ENCODE measurements around the gene NEU3.
"Not testable (repeated sequence)": the region's sequence is repeated elsewhere in the genome, so short reads cannot be mapped to it uniquely, and the experiment has no call there.

The NEU3 gene

DNA sequence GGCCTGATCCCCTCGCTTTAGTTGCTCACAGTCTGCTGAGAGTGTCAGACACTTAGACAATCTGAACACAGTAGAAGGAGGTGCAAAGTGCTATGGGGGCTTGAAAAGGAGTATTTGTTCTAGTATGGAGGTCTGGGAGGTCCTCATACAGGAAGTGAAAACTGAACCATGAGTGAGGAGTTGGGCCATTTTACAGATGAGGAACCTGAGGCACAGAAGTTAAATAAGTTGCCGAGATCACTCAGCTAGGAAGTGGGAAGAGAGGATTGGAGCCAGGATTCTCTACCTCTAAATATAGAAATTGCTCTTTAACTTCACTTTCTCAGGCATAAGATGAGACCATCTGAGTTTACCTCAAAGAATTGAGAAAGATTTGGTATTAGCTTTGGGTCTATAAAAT is 4.0 kb upstream of the NEU3 start:
- DNase-seq, result no peak

DNA sequence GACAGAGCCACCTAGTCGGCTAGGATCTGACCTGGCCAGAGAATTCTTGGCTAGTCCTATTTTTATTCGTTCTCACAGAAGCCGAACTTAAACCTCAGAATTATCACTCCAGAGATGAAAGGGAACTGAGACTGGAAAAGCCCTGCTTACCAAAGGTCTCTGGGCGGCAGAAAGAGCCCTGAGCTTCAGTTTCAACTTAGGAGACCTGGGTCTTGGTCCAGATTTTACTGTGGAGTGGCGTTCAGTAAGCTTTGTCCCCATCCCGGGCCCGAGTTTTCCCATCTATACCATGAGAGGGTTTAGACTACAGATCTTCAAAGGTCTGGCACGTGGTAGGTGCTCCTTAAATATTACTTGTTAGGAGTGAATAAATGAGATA is 516 bp downstream of the NEU3 start:
- DNase-seq, result no peak

DNA sequence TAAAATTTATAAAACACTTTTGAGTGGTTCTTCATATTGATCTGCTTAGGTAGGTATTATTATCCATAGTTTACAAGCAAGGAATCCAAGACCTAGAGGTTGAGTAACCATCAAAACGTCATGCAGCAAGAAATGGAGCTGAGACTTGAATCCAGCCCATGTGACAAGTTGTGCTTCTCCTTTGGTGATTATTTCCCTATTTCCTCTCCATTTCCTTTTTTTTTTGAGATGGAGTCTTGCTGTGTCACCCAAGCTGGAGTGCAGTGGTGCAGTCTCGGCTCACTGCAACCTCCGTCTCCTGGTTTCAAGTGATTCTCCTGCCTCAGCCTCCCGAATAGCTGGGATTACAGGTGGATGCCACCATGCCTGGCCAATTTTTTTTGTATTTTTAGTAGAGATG is 1.4 kb downstream of the NEU3 start:
- not testable (repeated sequence) for DNase-seq

DNA sequence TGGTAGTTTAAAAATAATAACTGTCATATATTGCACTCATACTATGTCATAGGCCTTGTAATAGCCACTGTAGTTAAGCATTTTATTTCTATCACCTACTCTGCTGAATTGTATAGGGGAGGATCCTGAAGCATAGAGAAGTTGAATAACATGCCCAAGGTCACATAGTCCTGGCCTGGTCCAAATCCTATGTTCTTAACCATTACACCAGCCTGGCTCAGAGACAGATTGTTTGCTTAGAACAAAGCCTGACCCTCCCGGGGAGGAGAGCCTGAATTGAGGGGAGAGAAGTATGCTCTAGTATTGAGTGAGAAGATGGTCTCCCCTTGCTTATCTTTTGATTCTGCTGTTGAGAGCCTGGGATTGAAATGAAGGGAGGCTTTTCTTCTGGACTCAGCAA is 2.2 kb downstream of the NEU3 start:
- no peak for DNase-seq

DNA sequence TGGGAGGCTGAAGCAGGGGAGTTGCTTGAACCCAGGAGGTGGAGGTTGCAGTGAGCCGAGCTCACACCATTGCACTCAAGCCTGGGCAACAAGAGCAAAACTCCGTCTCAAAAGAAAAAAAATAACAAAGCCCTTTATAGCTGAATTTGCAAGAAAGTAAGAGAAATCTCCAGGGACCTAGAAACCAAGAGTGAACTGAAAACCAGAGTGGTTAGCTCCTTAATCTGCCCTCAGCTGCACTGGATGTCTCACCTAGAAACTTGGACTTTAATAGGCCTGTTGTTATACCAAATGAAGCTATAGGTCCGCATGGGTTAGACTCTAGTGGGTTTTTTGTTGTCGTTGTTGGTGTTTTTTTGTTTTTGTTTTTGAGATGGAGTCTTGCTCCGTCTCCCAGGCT is 4.1 kb downstream of the NEU3 start:
- DNase-seq, result no peak

DNA sequence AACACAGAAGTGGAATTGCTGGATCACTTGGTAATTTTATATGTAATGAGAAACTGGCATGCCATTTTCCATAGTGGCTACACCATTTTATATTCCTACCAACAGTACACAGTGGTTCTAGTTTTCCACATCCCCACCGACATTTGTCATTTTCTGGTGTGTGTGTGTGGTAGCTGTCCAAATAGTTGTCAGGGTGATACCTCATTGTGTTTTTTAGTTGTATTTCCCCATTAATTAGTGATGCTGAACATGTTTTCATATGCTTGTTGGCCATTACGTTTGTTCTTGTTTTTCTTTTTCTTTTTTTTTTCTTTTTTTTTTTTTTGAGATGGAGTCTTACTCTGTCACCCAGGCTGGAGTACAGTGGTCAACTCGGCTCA is 12.2 kb downstream of the NEU3 start:
- no peak for DNase-seq

DNA sequence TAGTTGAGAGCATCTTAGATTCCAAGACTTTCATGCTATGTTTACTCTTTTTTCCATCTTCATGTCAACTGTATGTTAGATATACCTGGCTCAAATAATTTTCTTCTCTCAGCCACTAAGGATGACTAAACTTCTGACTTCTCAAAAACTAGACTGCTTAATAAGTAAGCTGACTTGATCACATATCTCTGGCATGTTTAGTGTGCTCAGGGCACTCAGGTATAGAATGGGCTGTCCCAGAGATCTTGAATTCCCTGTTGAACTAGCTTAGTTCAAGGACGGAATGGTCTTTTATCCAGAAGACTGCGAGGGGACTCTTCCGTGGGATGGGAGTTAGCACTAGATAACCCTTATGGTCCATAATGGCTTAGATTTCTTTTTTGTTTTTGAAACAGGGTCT is 13.0 kb downstream of the NEU3 start:
- DNase-seq, result no peak

DNA sequence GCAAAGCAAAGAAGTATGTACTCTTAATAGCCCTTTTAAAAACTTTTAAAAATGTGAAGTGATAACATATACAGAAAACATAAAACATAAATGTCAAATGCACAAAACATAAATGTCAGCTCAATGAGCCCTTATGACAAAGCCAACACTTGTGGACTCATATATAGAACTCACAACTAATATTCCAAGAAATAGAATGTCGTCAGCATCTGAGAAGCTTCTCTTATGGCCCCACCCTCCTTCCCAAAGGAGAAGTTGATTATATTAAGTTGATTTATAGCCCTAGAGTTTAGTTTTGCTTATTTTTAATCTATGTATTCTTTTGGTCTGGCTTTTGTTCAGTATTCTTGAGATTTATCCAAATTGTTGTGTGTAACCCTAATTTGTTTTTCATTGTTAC is 13.8 kb downstream of the NEU3 start:
- no peak for DNase-seq

DNA sequence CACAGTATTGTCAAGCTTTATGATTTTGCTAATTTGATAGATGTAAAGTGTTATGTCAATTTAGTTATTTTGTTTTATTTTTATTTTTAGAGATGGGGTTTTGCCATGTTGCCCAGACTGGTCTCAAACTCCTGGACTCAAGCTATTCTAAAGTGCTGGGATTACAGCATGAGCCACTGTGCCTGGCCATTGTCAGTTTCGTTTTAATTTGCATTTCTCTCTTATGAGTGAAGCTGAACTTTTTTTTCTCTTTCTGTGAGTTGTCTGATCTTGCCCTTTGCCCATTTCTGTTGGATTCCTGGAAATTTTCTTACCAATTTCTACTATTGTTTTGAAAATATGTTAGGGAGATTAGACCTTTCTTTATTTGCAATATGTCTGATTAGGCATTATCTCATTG is 15.5 kb downstream of the NEU3 start:
- no peak for DNase-seq

DNA sequence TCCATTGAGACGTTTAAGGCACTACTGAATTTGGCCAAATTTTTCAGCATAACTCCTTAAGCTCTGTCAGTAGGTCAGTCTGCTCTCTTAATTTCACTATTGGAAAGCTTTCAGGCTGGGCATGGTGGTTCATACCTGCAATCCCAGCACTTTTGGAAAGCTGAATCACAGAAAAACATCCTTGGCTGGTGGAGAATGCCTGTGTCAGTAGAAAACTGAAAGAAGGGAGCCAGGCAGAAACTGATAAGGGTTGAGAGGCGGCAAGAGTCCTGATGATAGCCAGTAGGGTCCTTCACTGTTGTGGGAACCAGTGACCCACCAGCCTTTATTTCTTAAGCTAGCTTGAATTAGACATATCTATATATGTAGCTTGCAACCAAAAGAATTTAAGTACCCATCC is 22.6 kb downstream of the NEU3 start:
- no peak for DNase-seq

DNA sequence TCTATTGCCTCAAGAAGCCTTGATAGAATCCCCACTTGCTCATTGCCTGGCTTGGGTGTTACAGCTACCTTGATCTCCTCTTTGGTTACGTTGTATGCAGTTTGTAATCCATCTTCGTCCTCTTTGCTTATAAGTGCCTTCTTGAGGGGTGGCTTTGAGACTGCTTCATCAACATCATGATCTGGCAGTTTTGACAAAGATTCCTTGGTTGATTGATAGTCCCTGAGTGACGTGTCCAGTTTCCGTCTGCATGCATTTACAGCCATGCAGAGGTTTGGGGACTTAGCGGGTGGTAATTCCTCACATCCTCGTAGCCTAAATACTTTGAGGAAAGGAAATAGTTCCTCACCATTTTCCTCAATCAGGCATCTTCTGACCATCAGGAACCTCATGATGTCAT is 23.1 kb downstream of the NEU3 start:
- no peak for DNase-seq

DNA sequence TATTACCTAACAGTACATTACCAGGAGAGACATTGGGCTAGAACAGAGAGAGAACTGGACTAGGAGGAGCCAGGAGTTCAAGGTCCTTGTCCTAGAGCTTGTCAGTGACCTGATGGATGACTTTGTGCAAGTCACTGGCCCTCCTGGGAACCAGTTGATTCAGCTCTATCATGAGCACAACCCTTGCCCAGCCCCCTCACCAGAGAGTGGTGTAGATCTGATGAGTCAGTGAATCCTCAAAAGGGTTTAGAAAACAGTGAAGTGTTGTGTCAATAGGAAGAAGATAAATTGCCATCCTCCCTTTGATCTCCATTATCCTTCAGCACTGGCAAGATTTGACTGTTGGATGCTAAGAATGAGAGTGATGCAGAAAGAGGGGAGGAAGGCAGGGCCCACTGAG is 24.3 kb downstream of the NEU3 start:
- no peak for DNase-seq

DNA sequence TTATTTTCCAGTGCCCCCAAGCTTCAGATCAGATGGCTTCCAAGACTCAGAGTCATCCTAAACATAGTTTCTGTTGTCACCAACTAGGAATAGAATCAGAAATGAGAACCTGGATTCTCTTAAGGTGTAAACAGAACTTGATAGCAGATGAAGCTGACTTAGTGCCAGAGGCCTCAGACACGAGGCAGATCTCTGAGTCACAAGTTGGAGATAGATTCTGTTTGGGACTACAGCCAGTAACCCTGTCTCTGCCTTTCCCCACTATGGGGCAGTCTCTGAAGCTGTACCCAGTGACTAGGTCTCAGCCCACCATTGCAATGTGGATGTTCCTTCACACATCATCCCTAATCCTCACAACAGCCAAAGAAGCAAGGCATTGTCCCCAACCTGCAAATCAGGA is 25.4 kb downstream of the NEU3 start:
- DNase-seq, result no peak

DNA sequence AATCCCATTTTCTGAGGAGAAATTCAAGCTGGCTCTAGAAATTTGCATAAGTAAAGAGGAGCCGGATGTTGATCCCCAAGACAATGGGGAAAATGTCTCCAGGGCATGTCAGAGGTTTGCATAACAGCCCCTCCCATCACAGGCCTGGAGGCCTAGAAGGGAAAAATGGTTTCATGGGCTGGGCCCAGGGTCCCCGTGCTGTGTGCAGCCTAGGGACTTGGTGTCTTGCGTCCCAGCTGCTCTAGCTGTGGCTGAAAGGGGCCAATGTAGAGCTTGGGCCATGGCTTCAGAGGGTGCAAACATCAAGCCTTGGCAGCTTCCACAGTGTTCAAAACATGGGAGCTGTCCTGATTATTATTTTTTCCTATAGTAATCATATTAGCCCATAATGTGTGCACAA is 30.5 kb downstream of the NEU3 start:
- DNase-seq, result not testable (repeated sequence)

DNA sequence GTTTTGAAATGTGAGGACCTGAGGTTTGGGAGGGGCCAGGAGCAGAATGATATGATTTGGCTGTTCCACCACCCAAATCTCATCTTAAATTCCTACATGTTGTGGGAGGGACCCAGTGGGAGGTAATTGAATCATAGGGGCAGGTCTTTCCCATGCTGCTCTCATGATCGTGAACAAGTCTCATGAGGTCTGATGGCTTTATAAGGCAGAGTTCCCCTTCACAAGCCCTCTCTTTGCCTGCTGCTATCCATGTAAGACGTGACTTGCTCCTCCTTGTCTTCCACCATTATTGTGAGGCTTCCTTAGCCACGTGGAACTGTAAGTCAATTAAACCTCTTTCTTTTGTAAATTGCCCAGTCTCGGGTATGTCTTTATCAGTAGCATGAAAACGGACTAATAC is 31.6 kb downstream of the NEU3 start:
- DNase-seq, result not testable (repeated sequence)

DNA sequence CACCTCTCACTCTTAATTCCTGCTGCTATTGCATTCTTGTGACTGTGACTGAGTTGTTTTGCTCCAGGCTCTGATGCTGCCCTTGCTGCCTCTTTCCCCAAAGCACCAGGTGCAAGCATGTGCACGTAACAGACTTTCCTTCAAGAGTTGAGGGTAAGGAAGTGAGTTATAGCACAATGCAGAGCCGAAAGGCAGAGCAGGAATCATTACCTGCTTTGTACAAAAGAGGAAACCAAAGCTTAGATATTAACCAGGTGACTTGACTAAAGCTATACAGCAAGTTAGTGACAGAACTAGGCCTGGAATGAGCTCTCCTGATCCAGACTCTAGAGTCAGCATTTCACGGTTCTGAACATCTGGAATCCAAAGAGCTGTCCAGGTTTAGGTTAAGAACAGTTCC is 33.6 kb downstream of the NEU3 start:
- no peak for DNase-seq

DNA sequence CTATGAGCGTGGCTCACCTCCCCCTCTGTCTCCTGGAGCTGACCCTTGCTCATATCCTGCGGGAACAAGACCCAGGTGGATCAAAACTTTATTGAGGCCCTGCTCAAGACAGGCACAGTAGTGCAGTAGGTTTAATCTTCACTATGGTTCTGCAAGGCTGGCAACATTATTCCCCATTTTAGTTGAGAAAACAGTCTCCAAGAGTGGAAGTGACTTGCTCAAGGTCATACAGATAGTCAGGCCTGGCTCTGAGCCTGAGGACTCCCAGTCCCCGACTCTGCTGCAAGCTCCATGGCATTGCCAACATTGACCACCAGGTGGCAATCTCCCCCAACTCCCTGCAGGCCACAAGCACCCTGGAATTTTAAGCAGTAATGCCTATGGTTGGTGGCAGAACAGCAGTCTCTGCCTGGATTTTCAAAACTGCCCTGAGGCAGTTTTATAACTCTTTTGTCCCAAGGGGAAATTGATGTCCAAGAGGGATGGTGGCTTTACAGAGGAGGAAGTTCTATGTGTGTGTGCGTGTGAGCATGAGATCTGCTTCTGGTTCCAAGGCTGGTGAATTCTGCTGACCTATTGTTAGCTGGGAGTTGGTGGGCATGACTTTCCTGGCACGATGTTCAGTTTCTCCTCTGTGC is 34.1 kb downstream of the NEU3 start:
- peak; percentile 7 to 57 for DNase-seq

DNA sequence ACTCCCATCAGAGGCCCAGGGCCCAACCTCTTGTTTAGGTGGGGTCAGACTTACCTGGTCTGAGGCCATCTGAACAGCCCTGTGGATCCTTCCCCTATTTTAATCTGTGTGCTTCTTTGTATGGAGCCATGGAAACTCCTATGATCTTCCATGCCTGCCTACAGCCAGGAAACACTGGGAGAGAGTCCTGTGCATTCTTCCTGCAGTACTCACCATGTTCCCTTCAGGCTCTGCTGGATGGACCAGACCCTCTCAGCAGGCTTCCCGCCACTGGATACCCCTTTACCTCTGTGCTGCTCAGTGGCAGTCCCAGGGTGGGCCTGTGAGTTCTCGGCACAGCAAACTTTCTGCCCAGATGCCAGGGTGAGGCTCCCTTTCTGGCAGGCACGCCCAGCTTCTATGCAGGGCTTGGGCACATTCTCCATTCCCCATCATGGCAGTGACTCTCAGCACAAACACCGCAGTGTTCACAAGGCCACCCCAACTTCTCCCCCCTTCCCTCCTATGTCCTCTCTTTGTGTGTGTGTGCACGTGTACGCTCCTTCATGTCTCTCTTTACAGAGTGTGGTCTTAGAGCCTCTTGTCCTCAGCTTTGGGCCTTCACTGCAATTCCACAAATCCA is 34.8 kb downstream of the NEU3 start:
- no peak for DNase-seq

DNA sequence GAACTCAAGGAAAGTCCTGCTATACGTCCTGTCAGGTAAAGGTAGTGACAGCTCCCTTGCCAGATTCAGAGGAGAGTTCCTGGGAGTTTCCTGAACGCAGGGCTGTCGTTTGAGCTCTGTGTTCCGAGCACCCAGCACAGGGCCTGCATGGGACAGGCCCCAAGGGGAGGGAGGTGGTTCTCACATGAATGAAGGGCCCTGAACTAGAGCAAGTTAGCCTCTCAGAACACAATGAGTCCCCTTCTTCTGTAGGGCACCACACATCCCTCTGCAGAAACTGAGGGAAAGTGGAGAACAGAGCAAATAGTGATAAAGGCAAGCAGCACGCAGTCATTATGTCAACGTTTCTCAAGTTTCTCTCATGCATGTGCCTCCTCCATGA is 35.3 kb downstream of the NEU3 start:
- no peak for DNase-seq

DNA sequence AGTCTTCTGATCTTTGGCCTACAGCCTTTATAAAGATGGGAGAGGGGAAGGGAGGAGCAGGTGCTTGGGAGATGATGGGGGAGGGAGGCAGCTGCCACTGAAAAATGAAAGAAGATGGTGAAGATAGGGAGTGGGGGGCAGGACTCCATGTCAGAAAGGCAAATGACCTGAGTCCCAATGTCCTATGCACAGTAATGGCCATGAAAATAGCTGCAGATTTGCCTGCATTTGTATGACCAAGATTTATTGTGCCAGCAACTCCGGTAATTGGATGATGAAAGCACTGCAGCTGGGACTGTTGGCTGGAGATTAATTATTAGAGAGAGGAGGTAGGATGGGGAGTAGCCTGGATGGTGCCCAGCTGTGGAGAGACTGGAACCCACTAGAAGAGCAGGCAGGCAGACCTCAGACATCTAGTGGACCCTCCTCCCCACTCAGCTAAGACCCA is 36.1 kb downstream of the NEU3 start:
- DNase-seq, result no peak

DNA sequence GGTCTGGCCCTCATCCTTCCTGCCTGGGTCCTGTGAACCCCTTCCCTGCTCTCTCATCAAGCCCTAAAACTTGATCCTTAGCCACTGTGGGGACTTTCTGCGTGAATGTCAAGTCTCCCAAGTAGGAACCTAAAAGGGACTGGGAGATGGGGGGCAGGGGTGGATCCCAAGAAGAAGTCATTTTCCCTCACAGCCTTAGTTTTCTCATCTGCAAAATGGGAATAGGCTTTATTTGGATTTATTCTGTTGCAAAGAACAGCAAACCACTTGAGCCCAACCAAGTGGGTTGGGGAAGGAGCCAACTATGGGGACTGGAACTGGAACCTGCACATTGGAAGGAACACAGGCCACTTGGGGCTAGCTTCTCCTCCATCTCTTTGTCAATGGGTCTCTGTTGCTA is 36.8 kb downstream of the NEU3 start:
- no peak for DNase-seq

DNA sequence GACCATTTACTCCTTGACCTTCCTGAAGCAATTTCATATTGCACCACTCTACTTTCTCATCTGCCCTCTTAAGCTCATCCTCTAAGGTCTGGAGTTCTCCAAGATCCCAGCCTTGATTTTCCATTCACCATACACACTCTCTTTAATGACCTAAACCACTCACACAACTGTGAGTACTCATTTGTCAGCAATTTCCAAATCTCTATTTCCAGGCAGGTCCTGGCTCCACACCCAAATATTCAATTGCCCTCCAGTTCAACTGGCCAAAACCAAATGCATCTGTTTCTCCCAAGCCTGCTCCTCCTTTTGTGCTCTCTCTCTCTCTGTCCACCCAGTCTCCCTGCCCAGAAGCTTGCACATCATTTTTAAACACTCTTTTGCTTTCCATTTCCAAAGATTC is 39.6 kb downstream of the NEU3 start:
- DNase-seq, result no peak

DNA sequence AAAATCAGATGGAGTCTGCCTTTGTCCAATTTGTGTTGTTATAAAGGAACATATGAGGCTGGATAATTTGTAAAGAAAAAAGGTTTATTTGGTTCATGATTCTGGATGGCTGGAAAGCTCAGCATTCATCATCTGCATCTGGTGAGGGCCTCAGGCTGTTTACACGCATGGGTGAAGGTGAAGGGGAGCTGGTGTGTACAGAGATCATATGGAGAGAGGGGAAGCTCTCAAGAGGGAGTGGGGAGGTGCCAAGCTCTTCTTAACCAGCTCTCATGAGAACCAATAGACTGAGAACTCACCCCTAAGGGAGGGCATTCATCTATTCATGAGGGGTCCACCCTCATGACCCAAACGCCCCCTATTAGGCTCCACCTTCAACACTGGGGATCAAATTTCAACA is 40.0 kb downstream of the NEU3 start:
- DNase-seq, result no peak

DNA sequence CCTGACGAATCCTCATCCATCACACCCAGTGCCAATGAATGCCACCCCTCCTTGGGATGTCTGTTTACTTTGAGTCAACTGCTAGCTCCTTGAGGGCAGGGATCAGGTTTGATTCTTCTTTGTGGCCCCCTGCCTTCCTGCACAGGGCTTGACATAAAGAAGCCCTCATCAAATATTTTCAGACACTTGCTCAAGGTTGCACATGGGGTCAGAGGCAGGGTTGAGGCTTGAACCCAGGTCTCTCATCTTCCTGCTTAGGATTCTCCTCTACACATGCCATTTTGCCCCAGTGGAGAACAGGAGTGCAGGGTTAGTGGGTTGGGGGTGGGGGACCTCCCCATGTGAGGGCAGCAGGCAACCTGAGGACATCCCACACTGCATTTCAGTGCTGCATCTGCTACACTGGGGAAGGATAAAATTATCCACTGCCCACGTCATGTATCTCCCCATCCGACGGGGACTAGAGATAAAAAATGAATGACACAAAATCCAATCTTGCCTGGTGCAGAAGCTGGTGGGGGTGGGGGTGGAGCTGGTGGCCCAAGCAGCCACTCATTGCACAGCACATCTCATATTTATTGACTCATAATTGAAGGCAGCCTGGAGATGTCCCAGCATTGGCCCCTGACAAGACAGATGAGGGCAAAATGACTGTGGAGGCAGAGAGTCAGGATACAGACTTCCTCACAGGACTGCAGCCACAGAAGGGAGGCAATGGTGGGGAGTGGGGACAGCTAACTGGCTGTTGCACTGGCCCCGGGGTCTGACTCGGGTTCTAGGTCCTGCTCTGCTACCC is 41.3 kb downstream of the NEU3 start:
- DNase-seq, result no peak
